T47D (cell line): ENCODE data around the gene RPS24.

Experiments
- DNase-seq, 2 experiments: peaks; one replicate each; pipeline versions ENCODE4 v3.0.0 to v3.0.0-alpha.2; 2011 to 2012; ENCODE audit warnings: low read depth in 1 of 2, low spot score in 1 of 2
- JUND ChIP-seq: IDR thresholded peaks from 2 replicates; pipeline ENCODE4 v1.6.1; 2012; ENCODE audit warnings: low read depth
- in situ Hi-C: cut with HindIII; loops from 2 replicates; pipeline ENCODE4 v1.10.0; 2016; ENCODE audit warnings: low sequenced_read_pairs, low pct_unique_long_range_greater_than_20kb

The RPS24 gene

GRCh38 chr10:78010278-78010677 is 23.4 kb upstream of the RPS24 start:
- no peak for TF ChIP-seq JUND
- DNase-seq, result no peak
- in situ Hi-C loops, result no loop called here

GRCh38 chr10:78011065-78011464 is 22.6 kb upstream of the RPS24 start:
- TF ChIP-seq JUND, result no peak
- in situ Hi-C loops, result no loop called here
- no peak for DNase-seq

- DNase-seq, result no peak
- in situ Hi-C loops, result no loop called here
- TF ChIP-seq JUND, result no peak
Measured at GRCh38 chr10:78013564-78013963, 20.1 kb upstream of the RPS24 start.

GRCh38 chr10:78015546-78015945 is 18.1 kb upstream of the RPS24 start:
- no peak for DNase-seq
- TF ChIP-seq JUND, result no peak
- in situ Hi-C loops, result no loop called here

GRCh38 chr10:78017856-78018255 is 15.8 kb upstream of the RPS24 start:
- in situ Hi-C loops, result no loop called here
- TF ChIP-seq JUND, result no peak
- DNase-seq, result no peak

- TF ChIP-seq JUND, result no peak
- no peak for DNase-seq
- in situ Hi-C loops, result no loop called here
Measured at GRCh38 chr10:78019264-78019663, 14.4 kb upstream of the RPS24 start.

GRCh38 chr10:78021201-78021600 is 12.5 kb upstream of the RPS24 start:
- no peak for TF ChIP-seq JUND
- no peak for DNase-seq
- in situ Hi-C loops, result no loop called here

GRCh38 chr10:78023741-78024140 is 9.9 kb upstream of the RPS24 start:
- TF ChIP-seq JUND, result no peak
- in situ Hi-C loops, result no loop called here
- DNase-seq, result no peak

GRCh38 chr10:78025685-78026364 is 7.8 kb upstream of the RPS24 start:
- in situ Hi-C loops, result no loop called here
- no peak for DNase-seq
- TF ChIP-seq JUND, result no peak

- TF ChIP-seq JUND, result no peak
- in situ Hi-C loops, result no loop called here
- DNase-seq, result peak; percentile 30 to 52
Measured at GRCh38 chr10:78028438-78029268, 5.0 kb upstream of the RPS24 start.

GRCh38 chr10:78029269-78030226 is 4.1 kb upstream of the RPS24 start, which contains the start of gene POLR3A:
Gene POLR3A, minus strand, starts transcription at chr10:78029515. Its CDS starts 108 bp downstream, at chr10:78029407.
- TF ChIP-seq JUND, result no peak
- in situ Hi-C loops, result no loop called here
- peak; percentile 89 to 99 for DNase-seq

- in situ Hi-C loops, result no loop called here
- TF ChIP-seq JUND, result no peak
- no peak for DNase-seq
Measured at GRCh38 chr10:78033387-78033636, 351 bp upstream of the RPS24 start.
